GM18870 (cell line): ENCODE data around the gene OR2A1.
"Not testable (repeated sequence)": the region's sequence is repeated elsewhere in the genome, so short reads cannot be mapped to it uniquely, and the experiment has no call there.

Source experiments
- ATAC-seq: cut with Tn5 transposase; IDR thresholded peaks from one replicate; pipeline ENCODE4 v1.9.1; 2021; ENCODE audit warnings: moderate library complexity; ENCODE audit not compliant: unreplicated experiment

The OR2A1 gene, protein sequence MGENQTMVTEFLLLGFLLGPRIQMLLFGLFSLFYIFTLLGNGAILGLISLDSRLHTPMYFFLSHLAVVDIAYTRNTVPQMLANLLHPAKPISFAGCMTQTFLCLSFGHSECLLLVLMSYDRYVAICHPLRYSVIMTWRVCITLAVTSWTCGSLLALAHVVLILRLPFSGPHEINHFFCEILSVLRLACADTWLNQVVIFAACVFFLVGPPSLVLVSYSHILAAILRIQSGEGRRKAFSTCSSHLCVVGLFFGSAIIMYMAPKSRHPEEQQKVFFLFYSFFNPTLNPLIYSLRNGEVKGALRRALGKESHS

DNA sequence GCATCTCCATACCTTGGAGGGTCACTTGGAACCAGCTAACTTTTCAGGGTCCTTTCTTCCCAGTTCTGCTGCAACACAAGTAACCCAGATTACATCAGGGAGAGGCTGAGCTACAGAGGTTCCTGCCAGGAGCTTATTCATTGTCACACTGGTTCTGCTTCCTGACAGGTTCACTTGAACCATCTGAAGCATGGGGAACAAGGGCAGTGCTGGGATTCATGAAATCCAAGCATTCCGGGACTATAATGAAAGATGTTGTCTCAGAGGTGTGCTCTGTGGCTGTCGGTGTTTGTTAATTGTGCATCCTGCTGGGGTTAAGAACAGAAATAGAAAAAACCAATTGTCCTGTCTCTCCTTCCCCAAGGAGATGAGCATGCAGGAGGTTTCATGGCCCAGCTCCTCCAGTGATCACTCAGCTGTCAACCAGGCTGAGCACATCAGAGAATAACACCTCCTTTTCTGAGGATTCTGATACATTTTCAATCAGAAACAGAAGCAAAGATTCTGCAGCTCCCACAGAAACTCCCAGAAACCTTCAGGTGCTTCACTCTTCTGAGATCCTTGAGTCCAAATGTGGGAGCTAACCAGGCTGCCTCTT, at the start of gene OR2A1:
Gene OR2A1, plus strand, starts transcription at position 548 of the 598 bp plus-strand sequence. CDS start 5,706 bp downstream, outside the sequence.
- not testable (repeated sequence) for ATAC-seq

DNA sequence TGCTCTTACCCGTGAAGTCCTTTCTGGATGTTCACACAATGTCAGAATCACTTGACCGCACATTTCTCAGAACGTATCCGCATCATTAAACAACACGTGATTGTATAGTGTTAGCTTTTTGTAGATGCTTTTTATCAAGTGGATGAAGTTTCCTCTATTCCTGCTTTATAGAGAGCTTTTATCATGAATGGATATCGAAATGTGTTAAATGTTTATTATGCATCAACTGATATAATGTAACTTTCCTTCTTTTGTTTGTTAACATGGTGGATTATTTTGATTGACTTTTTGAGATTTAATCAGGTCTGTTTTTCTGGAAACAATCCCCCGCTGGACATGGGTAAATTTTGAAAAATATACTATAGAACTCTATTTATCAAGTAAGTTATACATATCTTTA, 47.5 kb upstream of the OR2A1 start, which contains the start of gene OR2A7:
Gene OR2A7, minus strand, starts transcription at position 101 of the 400 bp plus-strand sequence. CDS start 5,164 bp downstream, outside the sequence.
- not testable (repeated sequence) for ATAC-seq

DNA sequence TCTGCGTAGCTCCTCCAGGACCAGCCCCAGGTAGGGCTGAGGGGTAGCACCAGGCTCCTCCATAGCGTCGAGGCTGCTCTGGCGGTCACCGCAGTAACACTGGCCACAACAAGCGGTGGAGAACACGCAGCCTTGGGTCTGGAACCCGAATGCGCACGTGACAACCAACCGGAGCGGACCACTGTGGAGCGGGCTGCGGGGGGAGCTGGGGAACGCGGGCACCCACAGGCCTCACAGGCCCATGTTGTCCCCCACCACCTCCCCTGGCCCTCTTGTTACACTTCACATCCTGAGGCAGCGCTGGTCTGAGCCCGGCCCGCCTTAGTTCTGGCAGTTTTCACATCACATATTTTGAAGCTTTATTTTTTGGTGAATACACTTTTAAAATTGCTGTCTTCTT, 43.0 kb upstream of the OR2A1 start, which contains the start of gene CTAGE8:
Gene CTAGE8, minus strand, starts transcription at position 101 of the 400 bp plus-strand sequence. Its CDS starts 38 bp downstream, at position 63.
- ATAC-seq: not testable (repeated sequence)

DNA sequence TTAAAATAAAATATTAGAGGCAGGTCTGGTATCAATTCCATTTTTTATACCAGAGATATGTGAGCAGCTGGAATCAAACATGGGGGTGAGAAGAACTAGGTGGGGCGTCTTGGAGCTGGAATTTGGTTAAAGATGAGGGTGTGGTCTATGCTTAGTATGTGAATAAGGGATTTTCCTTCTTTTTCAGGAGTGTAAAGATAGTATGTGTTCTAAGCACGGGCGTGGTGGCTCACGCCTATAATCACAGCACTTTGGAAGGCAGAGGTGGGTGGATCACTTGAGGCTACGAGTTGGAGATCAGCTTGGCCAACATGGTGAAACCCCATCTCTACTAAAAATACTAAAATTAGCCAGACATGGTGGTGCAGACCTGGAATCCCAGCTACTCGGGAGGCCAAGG, 36.9 kb upstream of the OR2A1 start:
- ATAC-seq: not testable (repeated sequence)

DNA sequence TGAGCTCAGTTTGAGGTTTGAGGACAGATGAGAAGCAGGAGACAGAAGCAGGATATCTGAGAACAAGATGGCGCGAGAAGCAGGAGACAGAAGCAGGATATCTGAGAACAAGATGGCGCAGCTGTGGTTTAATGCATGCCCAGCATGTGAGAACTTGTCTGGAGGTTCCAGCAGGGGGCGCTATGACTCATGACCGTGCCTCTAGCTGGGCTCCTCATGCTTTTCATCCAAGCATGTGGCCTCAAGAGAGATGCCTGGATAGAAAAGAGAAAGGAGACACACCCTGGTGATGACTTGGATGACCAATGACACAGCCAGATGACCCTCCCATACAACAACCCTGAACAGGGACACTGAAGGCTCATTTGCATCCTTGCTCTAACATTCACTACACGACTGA, 32.2 kb upstream of the OR2A1 start:
- ATAC-seq: not testable (repeated sequence)

DNA sequence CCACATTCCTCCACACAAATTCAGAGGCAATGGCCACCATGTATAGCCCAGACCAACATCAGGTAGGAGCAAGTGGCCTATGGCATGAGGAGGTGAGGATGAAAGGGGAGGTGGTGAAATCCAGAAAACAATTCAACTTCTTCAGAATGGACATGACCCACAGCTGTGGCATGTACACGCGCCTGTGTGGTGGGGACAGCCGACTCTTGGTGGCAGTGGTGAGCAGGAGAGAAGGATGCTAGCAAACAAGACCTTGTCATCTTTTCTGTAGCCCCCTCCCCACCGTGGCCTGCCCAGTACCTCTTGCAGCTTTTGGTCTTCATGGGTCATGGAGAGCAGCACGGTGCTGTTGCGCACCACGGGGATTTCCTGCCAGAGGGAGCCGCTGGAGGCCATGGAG, 30.2 kb upstream of the OR2A1 start:
- ATAC-seq: not testable (repeated sequence)

DNA sequence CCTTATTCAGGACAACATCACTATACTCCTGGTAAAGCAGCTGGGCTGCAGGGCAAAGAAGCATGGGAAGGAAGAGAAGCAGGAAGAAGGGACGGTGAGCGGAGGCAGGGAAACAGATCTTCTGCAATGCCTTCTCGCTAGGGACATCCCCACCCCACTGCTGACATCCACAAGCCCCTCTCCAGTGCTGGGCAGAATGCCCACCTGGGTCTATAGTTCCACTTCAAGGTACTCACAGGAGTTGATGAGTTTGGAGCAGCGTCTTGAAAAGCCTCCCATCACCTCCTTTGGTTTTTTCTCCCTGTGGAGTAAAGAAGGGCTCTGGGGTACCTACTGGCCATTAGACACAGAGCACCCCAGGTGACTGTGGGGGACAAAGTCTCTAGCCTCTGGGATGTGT, 29.7 kb upstream of the OR2A1 start:
- not testable (repeated sequence) for ATAC-seq

DNA sequence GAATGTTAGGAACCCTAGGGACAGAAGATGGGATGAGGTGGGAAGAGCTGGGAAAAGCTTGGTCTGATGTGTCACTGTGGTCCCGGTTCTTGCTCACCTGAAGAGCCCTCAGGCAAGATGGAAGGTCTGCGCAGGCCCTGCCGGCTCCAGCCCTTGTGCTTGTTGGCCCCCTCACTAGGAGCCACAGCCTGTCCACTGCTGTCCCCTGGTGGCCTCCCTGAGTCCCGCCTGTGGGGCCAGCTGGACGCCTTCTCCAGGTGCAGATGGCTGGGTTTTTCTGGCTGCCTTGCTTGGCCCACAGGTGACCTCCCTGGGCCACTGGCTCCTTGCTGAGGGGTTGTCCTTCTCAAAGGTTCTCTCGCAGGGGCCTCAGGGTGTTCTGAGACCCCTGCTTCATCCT, 28.5 kb upstream of the OR2A1 start:
- ATAC-seq: not testable (repeated sequence)

DNA sequence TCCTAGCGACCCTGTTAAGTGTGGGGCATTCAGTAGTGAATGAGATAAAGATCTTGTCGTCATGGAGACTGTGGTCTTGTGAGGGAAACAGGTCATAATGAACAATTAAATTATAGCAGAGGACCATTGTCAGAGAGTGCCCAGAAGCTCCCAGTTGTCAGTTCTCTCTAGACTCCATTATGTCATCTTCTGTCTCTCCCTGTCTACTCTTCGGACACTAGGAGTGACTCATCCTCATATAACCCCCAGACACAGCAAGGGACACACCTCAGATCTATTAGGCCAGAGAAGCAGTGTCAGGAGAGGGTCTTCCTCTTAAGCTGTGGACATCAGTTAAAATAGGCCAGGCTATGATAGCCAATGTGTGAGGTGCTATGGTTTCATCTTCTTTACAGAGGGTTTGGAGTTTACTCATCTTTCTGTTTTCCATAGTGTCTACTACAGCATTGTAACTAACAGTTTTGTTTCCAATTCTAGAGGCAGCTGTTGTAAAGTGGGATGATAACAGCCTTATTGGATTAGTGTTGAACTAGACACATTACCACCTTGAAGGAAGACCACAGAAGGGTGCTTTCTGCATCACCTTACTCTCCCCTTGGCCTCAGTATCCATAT, 24.9 kb upstream of the OR2A1 start:
- ATAC-seq: not testable (repeated sequence)

DNA sequence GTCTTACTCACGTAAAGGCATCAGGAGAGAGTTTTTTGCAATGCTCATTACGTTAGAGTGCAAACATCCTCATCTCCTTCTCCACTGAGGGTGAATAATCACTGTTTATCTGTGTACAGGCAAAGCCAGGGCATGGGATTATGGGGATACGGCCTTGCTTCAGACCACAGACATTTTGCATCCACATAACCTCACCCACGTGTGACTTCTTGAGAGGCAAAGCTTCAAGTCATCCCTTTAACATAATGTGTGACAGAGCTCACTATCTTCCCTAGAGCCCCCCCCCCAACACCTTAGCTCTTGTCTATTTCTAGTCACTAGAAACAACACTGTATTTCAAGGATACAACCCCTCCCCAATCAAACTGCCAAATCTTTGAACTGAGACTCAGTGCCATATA, 20.6 kb upstream of the OR2A1 start:
- ATAC-seq: not testable (repeated sequence)

DNA sequence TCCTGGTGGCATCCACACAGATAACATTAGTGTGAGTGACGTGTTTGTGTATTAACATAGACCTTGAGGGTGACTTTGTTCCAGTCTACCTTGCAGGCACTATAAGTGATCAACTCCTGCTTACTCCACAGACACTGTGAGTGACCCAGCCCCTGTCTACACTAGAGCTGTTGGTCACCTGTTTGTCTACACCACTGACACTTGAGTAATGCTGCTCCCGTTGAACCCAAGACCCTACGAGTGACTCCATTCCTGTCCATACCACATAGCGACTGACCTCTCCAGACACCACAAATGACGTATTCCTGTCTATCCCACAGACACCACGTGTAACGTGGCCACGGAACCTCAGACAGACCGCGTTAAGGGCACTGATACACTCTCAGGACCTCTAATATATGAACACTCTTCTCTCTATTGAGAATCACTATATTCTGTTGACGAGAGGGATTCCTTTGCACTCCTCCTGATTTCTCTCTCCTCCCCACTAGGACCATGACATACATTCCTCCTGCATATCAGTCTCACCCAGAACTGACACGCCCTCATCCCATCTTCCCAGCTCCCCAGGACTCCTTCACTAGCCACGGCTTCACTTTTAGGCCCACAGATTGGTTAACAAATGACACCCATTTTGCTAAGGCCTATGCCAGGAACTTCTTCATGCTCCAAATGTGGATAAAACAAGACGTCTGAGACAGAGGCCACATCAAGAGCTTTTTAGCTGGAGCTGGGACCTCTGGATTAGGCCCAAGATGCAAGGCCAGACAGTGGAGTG, 19.6 kb upstream of the OR2A1 start:
- ATAC-seq: not testable (repeated sequence)

DNA sequence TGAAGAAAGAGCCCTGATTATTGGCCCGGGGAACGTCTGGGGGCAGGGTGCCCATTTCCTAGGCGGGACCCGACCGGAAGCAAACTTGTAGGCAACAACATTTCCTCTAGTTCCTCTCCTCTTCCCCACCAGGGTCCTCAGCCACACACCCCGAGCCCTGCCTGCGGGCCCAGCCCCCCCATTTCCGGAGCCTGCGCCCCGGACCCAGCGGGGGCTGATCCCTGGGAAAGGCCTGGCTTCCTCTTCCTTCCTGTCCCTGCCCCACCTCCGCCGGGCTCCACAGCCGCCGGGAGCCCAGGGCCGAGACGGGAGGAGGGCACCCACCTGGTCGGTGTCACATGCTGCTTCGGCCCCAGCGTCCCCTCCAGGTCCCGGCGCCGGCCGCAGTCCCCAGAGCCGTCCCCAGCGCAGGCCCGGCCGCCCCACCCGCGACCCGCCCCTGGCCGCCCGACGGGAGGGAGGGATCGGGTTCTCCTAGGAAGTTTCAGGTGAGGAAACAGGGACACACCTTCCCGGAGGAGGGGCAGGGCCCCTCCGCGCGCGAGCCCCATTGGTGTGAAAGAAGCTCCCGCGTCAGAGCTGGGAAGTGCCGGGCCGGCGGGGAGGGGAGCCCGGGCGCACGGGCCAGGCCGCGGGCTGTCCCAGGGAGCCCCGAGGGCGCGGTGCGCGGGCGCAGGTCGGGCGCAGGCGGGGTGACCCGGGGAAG, 18.3 kb upstream of the OR2A1 start:
- ATAC-seq: peak; percentile 66

DNA sequence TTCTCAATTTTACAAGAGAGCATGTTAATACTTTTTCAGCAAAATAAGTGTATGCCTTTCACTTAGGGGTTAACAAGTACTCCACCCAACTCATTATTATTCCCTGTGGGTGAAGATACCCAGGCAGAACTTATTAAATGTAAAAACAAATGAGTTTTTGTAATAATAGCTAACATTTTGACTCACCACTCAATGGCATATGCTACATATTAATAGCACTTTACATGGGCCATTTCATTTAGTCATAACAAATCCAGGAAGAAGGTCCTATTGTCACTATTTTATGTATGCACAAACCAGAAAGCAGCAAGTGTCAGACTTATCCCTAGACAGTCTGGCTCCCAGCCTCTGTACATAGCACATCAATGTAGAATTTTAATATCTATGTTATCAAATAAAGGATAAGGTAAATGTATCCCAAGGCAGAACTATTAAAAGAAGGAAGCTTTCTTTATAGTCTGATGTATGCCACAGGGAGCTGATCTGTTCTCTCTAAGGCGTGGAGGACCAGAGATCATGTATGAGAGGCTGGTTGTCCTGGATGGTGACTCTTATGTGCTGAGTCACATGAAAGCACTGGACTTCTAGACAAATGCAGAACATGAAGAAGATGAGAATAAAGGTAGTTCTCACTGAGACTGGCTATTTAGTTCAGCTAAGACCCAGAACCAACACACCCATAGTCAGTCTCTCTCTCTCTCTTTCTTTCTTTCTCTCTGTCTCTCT, 9.5 kb upstream of the OR2A1 start:
- not testable (repeated sequence) for ATAC-seq

DNA sequence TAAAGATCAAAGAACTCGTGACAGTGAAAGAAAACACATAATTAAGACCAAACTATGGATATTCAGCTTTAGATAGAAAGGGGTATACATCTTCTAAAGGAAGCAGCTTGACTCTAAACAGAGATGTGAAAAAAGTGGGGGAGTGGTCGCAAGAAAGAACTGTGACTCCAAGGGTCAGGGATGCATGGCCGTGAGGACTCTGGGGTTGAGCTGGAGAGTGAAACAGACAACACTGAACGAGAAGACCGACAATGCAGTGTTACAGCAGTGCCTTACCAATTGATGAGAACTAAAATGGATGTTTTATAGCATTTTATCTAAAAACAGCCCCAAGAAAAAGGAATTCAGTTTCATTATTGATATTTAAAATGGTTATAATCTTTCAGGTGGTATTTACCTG, 8.6 kb upstream of the OR2A1 start:
- ATAC-seq: not testable (repeated sequence)

DNA sequence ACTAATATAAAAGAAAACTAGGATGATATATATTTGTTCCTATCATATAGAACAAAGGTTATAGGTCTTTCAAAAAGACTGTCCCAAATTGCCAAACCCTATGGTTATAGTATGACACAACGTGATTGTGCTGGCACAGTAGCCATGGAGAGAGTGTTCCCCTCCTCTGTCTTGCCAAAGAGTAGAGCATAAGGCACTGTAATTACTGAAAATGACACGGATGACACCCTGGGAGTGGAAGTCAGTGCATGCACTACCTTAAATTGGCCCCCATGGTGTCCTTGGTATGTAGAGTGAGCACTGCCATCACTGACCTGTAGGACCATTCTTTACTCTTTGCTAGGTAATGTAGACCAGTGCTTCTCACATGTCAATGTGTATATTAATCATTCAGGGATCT, 7.1 kb upstream of the OR2A1 start:
- not testable (repeated sequence) for ATAC-seq

DNA sequence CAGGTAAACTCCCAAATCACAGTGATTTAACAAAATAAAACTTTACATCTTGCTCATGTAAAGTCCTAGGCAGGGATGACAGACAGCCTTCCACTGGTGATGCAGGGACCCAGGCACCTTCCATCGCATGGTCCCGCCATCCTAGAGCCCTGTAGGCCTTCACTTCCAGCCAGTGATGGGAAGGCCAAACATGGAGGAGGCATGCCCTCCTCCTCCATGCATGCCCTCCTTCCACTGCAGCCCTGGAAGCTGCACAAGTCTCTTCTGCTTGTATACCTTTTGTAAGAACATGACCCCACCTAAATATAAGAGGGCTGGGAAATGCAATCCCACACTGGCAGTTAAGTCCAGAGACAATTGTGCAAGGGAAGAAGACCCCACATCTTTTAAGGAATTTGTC, 2.5 kb upstream of the OR2A1 start:
- not testable (repeated sequence) for ATAC-seq

DNA sequence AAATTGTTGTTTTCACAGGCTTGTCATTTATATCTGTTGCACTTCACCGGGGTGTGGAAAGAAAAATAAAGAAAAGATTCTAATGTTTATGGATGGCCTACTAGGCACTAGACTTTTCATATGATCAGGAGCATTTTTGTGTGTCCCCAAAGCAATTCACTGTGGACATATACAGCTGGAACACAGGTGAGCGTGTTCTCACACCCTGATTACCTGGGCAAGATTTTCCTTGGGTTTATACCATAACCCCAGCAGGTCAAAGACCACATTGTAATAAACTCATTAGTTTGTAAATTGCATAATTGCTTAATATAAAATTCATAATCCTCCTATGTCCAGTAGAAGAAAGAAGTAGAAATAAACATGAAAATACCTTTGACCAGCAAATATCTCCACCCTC, 1.0 kb upstream of the OR2A1 start:
- ATAC-seq: not testable (repeated sequence)

DNA sequence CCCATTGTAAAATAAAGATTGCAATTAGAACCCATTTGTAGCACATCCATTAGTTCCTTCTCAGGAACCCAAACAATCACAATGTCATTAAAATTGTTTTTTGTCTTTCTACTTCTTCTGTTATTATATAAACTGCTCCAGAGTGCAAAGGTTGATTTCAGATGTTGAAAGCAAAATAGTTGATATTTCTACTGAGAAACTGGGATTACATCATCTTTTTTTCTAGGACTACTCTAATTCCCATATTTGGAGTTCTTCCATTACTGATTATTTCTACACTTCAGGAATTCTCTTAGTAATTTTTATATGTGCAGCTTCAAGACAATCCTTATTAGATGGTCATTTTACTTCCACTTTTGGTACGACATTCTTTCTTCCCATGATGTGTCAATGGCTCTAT, 5.3 kb downstream of the OR2A1 start:
- not testable (repeated sequence) for ATAC-seq

DNA sequence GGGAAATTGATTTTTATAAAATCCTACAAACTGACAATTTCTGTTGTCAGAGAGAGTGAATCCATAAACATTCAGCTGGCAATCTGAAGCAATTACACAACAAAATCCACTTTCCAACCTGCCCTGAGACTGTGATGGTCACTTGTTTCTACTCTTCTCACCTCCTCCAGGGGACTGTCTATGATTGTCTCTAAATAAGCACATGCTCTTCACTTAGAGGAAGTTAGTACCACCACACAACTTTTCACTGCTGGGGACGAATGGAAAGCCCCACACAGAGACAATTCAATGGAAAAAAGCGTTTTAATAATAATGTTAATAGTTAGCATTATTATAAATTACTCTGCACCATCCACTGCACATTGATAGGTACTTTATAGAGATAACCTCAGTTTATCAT, 7.3 kb downstream of the OR2A1 start:
- ATAC-seq: not testable (repeated sequence)
